Neuronal stem cell (in vitro differentiated cells): ENCODE data around the gene C14orf119.
A peak's percentile ranks its signal among the peaks of the same experiment; 100 is the strongest.

Source experiments
- DNase-seq: peaks from one replicate; pipeline ENCODE4 v3.0.0-alpha.2; 2013; ENCODE audit warnings: low spot score
- H2AFZ ChIP-seq: one replicate; pipeline ENCODE4 v1.6.1; 2013; ENCODE audit warnings: mild to moderate bottlenecking, low read length, inconsistent platforms
- H2AK5ac ChIP-seq: 2 replicates; pipeline ENCODE4 v1.6.1; 2013; ENCODE audit warnings: low read depth, mild to moderate bottlenecking, inconsistent platforms, low read length, moderate library complexity, mixed read lengths
- H2BK120ac ChIP-seq: 2 replicates; pipeline ENCODE4 v1.6.1; 2013; ENCODE audit warnings: low read depth, mild to moderate bottlenecking, inconsistent platforms, low read length, moderate library complexity, mixed read lengths
- H2BK12ac ChIP-seq: one replicate; pipeline ENCODE4 v1.6.1; 2013; ENCODE audit warnings: low read length, inconsistent platforms
- H2BK15ac ChIP-seq: 2 replicates; pipeline ENCODE4 v1.6.1; 2013; ENCODE audit warnings: mild to moderate bottlenecking, low read length, inconsistent platforms, mixed read lengths
- H2BK5ac ChIP-seq: one replicate; pipeline ENCODE4 v1.6.1; 2013; ENCODE audit warnings: inconsistent platforms, mild to moderate bottlenecking, low read length, moderate library complexity
- H3K14ac ChIP-seq: one replicate; pipeline ENCODE4 v1.6.1; 2013; ENCODE audit warnings: low read length, inconsistent platforms
- H3K18ac ChIP-seq: 2 replicates; pipeline ENCODE4 v1.6.1; 2013; ENCODE audit warnings: low read length, inconsistent platforms
- H3K23ac ChIP-seq: 2 replicates; pipeline ENCODE4 v1.6.1; 2013; ENCODE audit warnings: low read depth, mild to moderate bottlenecking, mixed read lengths, low read length, inconsistent platforms; ENCODE audit not compliant: poor library complexity
- H3K27ac ChIP-seq: replicated peaks from 3 replicates; pipeline ENCODE4 v1.5.1; 2013; ENCODE audit warnings: low read length, inconsistent platforms
- H3K27me3 ChIP-seq, 3 experiments: 2 replicates each; pipeline ENCODE4 v1.6.1; 2013; ENCODE audit warnings: low read length in 3 of 3, mild to moderate bottlenecking in 2 of 3, inconsistent platforms in 1 of 3, low read depth in 1 of 3, mixed read lengths in 1 of 3, moderate library complexity in 1 of 3; ENCODE audit not compliant: control insufficient read depth in 3 of 3, insufficient read depth in 3 of 3
- H3K36me3 ChIP-seq, 2 donors: replicated peaks in 1 of 2; 2 replicates each; pipeline ENCODE4 v1.6.1; 2013; ENCODE audit warnings: low read length in 2 of 2; ENCODE audit not compliant: control insufficient read depth in 2 of 2, insufficient read depth in 2 of 2
- H3K4ac ChIP-seq: 2 replicates; pipeline ENCODE4 v1.6.1; 2013; ENCODE audit warnings: inconsistent platforms, mild to moderate bottlenecking, low read length, moderate library complexity
- H3K4me1 ChIP-seq, 2 donors: 1 replicate in 1 of 2; 2 replicates in 1 of 2; pipeline ENCODE4 v1.6.1; 2013; ENCODE audit warnings: low read length in 2 of 2, low read depth in 1 of 2; ENCODE audit not compliant: control insufficient read depth in 2 of 2, insufficient read depth in 1 of 2
- H3K4me2 ChIP-seq: one replicate; pipeline ENCODE4 v1.6.1; 2013; ENCODE audit warnings: mild to moderate bottlenecking, low read length, inconsistent platforms; ENCODE audit not compliant: insufficient read depth, poor library complexity, severe bottlenecking
- H3K4me3 ChIP-seq, 2 donors: 2 replicates each; pipeline ENCODE4 v1.5.1; 2013; ENCODE audit warnings: low read length in 2 of 2, mild to moderate bottlenecking in 2 of 2, inconsistent platforms in 1 of 2, moderate library complexity in 1 of 2
- H3K79me1 ChIP-seq: one replicate; pipeline ENCODE4 v1.6.1; 2013; ENCODE audit warnings: low read depth, mild to moderate bottlenecking, inconsistent platforms, low read length, moderate library complexity
- H3K9ac ChIP-seq: one replicate; pipeline ENCODE4 v1.6.1; 2013; ENCODE audit warnings: mild to moderate bottlenecking, low read depth, low read length, inconsistent platforms; ENCODE audit not compliant: poor library complexity
- H3K9me3 ChIP-seq, 2 donors: replicated peaks in 1 of 2; 2 replicates each; pipeline versions ENCODE3 to v1.6.1; 2013; ENCODE audit warnings: low read length in 2 of 2, mild to moderate bottlenecking in 2 of 2, inconsistent platforms in 1 of 2, low read depth in 1 of 2, mixed read lengths in 1 of 2, moderate library complexity in 1 of 2; ENCODE audit not compliant: control insufficient read depth in 2 of 2, insufficient read depth in 1 of 2
- H4K8ac ChIP-seq: one replicate; pipeline ENCODE4 v1.6.1; 2013; ENCODE audit warnings: low read depth, mild to moderate bottlenecking, inconsistent platforms, low read length, moderate library complexity
- H4K91ac ChIP-seq: one replicate; pipeline ENCODE4 v1.6.1; 2013; ENCODE audit warnings: low read length, low read depth, mild to moderate bottlenecking, inconsistent platforms; ENCODE audit not compliant: poor library complexity
- WGBS, 2 donors: extraction: QIAGEN DNeasy Blood & Tissue Kit; methylation state at CpG; one replicate each; pipeline ENCODE4 v1.1.7; 2013; ENCODE audit warnings: missing lambda C conversion rate in 2 of 2, mixed read lengths in 1 of 2; ENCODE audit not compliant: insufficient read length in 2 of 2, insufficient replicate concordance in 1 of 2; ENCODE audit errors: extremely low coverage in 2 of 2; 5-methylcytosine and 5-hydroxymethylcytosine counted together

C14orf119 gene

DNA sequence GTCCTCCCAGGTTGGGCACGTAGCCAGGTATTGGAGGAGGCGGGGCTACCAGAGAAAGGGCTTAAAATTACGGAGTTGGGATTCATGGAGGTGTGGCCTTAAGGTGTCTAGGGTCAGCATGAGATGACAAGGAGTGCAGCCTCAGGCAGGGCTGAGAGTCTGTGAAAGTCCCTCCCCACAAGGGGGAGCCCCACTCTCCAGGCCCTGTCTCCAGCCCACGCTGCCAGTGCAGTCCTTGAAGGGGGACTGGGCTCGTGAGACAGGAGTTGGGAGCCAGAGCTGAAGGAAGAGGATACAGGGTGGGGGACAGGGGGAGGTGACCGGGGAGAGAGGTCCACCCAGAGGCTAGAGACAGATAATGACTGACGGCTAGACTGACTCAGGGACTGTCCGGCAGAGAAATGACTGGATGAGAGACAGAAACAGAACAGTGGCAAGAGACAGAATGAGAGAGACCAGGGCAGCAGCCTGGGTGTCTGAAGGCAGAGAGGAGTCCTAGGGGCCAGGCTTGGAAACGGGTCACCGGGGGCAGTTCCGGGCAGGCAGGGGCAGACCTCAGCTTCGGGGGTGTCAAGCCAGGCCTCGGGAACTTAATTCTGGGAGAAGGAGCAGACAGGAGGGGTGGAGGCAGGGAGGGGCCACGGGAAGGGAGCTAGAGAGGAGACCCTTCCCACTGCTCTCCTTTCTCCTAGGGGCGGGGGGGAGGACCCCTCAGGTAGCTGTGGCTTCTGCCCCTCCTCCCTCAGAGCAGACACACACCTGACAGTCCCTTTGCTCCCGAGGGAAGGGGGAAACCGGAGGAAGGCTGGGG lies 39.0 kb upstream of the C14orf119 start:
- Histone ChIP-seq H2BK15ac (no peak overlapping the region), H3K9ac (peak overlapping the region; percentile 90), H3K4me3 (peak overlapping the region; percentile 62 to 82), H3K9me3 (no peaks in the 10 kb centered on the region), H4K8ac (no peak overlapping the region), H3K14ac (peak overlapping the region; percentile 39), H4K91ac (no peak overlapping the region), H3K79me1 (peaks cover 5% of the 10 kb centered on the region), H3K23ac (no peak overlapping the region), H2AK5ac (no peak overlapping the region), H3K27me3 (no peaks in the 10 kb centered on the region), H3K4ac (no peak overlapping the region), H2BK5ac (peak overlapping the region; percentile 2), H3K18ac (peak overlapping the region; percentile 50), H2AFZ (peak overlapping the region; percentile 91), H3K4me1 (peaks cover 6% of the 10 kb centered on the region in 2 donors), H3K27ac (no peak overlapping the region), H2BK12ac (no peak overlapping the region), H3K4me2 (peak overlapping the region; percentile 97), H3K36me3 (peaks cover 34 to 72% of the 10 kb centered on the region in 2 donors), H2BK120ac (no peak overlapping the region)
- DNase-seq: peak; percentile 77
- WGBS, 2 donors: no CpG with 5 or more reads among the region's 17 CpGs

DNA sequence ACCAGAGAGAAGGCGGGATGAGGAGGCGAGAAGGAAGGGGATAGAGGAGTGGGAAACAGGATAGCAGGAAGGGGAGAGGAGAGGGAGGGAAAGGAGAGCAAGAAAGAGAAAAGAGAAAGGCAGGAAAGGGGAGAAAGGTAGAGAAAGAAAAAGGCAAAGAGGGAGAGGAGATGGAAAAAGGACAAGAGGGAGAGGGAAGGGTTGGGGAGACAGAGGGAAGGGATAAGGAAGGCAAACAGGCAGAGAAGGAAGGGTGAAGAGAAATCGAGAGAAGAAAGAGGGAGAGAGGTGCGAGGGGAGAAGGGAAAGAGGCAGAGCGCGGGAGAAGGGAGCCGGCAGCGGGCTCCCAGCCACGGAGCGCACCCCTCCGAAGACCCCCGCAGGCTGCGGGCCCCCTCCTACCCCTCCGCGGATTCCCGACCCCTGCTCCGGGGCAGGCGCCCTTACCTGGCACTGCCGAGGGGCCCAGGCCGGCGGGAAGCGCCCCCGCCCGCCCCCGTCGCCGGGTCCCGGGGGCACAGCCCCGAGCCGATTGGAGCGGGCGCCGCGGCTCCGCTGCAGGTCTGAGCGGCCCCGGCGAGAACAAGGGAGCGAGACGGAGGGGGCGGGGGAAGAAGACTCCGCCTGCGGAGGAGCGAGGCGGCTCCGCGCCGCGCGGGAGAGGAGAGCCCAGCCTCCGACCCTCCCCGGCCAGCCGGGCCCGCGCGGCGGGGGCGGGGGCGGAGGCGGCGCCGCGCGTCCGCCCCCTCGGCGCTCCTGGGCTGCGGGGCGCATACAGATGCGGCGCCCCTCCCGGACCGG lies 38.1 kb upstream of the C14orf119 start, which contains the start of gene CDH24:
Gene CDH24 (minus strand): TSS at position 565 of the 801 bp plus-strand sequence. CDS start 1,787 bp downstream, outside the sequence.
- Histone ChIP-seq H2BK120ac (no peak within 1 kb of the TSS), H3K9me3 (no peaks in the 10 kb centered on the region), H2BK12ac (no peak within 1 kb of the TSS), H4K8ac (no peak within 1 kb of the TSS), H3K4me3 (peak within 1 kb of the TSS; percentile 62 to 82), H3K4ac (no peak within 1 kb of the TSS), H3K79me1 (peaks cover 5% of the 10 kb centered on the region), H3K23ac (peak within 1 kb of the TSS; percentile 94), H3K27me3 (no peaks in the 10 kb centered on the region), H2AK5ac (no peak within 1 kb of the TSS), H3K18ac (peak within 1 kb of the TSS; percentile 92), H2BK15ac (peak within 1 kb of the TSS; percentile 39), H3K9ac (peak within 1 kb of the TSS; percentile 90), H2AFZ (peak within 1 kb of the TSS; percentile 91), H3K36me3 (peaks cover 37 to 70% of the 10 kb centered on the region in 2 donors), H3K14ac (peak within 1 kb of the TSS; percentile 39), H4K91ac (no peak within 1 kb of the TSS), H2BK5ac (peak within 1 kb of the TSS; percentile 47), H3K4me2 (peak within 1 kb of the TSS; percentile 97), H3K4me1 (peaks cover 6% of the 10 kb centered on the region in 2 donors), H3K27ac (peak within 1 kb of the TSS; percentile 90)
- no CpG with 5 or more reads among the region's 73 CpGs for WGBS, 2 donors
- peak; percentile 78 for DNase-seq

DNA sequence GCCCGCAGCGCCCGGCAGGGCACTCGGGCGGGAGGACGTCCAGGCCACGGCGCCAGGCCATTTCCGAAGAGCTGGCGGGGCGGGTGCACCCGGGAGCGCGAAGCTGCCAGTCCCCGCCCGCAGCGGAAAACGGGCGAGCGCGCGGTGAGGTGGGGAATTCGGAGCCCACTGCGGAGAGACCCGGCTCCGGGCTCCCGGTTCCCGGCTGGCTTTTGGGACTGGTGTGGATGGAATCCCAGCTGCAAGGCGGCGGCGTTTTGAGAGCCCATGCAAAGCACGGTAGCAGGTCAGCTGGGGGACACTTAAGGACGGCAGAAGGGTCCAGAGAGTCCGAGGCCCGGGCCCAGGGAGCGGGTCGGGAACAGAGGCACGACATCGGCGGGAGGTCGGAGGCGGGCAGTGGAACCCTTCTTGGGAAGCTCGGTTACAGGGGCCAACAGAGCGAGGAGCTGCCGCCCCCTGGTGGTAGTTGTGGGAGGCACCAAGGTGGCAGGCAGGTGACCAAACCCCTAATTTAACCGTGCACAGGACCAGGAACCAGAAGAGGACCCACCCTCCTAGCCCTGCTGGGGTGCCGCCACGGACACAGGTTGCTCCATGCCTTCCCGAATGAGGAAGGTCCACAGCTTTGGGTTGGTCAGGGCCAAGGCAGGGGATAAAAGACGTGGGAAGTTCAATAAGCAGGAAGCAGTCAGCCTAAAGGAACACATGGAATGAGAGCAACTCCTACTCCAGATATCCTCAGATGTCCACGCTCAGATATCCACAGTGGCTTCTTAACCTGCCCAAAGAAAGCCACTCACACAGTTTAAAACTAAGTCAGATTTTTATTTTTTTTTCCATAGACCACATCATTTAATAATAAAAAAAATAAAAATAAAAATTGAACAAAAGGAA lies 37.3 kb upstream of the C14orf119 start:
- peak overlapping the region; percentile 90 for H3K27ac ChIP-seq
- no peaks in the 10 kb centered on the region for H3K27me3 ChIP-seq
- peak overlapping the region; percentile 63 for H3K9ac ChIP-seq
- no peak overlapping the region for H2AK5ac ChIP-seq
- peaks cover 43 to 70% of the 10 kb centered on the region in 2 donors for H3K36me3 ChIP-seq
- no peak overlapping the region for H2BK12ac ChIP-seq
- peak overlapping the region; percentile 47 for H2BK5ac ChIP-seq
- peak overlapping the region; percentile 94 for H3K23ac ChIP-seq
- H2AFZ ChIP-seq: peak overlapping the region; percentile 91
- H3K4me3 ChIP-seq: peak overlapping the region; percentile 62 to 82
- no peak overlapping the region for H3K4ac ChIP-seq
- H3K4me2 ChIP-seq: peak overlapping the region; percentile 97
- peaks cover 6% of the 10 kb centered on the region in 2 donors for H3K4me1 ChIP-seq
- no peaks in the 10 kb centered on the region for H3K9me3 ChIP-seq
- H3K14ac ChIP-seq: no peak overlapping the region
- H2BK120ac ChIP-seq: no peak overlapping the region
- no peak overlapping the region for H4K91ac ChIP-seq
- H2BK15ac ChIP-seq: peak overlapping the region; percentile 39
- no CpG with 5 or more reads among the region's 51 CpGs for WGBS, 2 donors
- peak overlapping the region; percentile 92 for H3K18ac ChIP-seq
- no peak overlapping the region for H4K8ac ChIP-seq
- H3K79me1 ChIP-seq: peaks cover 5% of the 10 kb centered on the region
- DNase-seq: peak; percentile 93
